ENCODE results near the gene RSPH3.

The RSPH3 gene

GRCh38 chr6:158923805-158924498 lies 76.0 kb downstream of the RSPH3 start:
- Histone ChIP-seq H2AFZ (ENCODE audit: low read depth) (no peak overlapping the region), H3K36me3 (ENCODE audit: insufficient read depth) (no peaks in the 10 kb centered on the region), H3K4me2 (no peak overlapping the region), H3K27ac (no peak overlapping the region), H3K27me3 (ENCODE audit: insufficient read depth, low read depth) (no peaks in the 10 kb centered on the region), H3K9ac (no peak overlapping the region), H3K4me3 (IDR thresholded peaks at IDR 0.05; ENCODE audit: insufficient read depth, low read depth, low read length) (no peak overlapping the region), H3K4me1 (ENCODE audit: low read depth, poor library complexity, severe bottlenecking) (no peaks in the 10 kb centered on the region), H3K79me2 (ENCODE audit: insufficient read depth, low read depth) (no peaks in the 10 kb centered on the region), H4K20me1 (ENCODE audit: insufficient read depth) (no peaks in the 10 kb centered on the region)
- TF ChIP-seq CTCF (conservative IDR thresholded peaks at IDR 0.05; ENCODE audit: low read depth, low read length): no peak

Data from KMS-11 (cell line).